ENCODE measurements around the gene EGFL7.
"Not testable (repeated sequence)": the region's sequence is repeated elsewhere in the genome, so short reads cannot be mapped to it uniquely, and the experiment has no call there.

The EGFL7 gene

DNA sequence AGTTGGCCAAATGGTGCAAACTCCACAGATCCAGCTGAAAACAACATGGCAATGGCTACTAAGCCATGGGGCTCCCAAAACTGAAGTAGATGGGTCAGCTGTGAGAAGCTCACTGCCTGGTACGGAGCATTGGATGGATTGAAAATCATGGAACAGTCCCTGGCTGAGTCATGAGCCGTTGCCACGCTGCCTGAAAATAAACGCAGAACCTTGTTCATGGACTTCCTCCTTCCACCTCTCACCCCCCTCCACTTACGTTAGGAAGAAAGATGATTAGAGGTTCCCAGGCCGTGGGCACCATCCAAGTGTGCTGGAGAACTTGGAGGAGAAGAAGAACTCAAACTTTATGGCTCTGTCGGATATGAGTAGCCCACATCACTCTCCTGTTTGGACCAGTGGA is 42.8 kb downstream of the EGFL7 start:
- DNase-seq: no peak

DNA sequence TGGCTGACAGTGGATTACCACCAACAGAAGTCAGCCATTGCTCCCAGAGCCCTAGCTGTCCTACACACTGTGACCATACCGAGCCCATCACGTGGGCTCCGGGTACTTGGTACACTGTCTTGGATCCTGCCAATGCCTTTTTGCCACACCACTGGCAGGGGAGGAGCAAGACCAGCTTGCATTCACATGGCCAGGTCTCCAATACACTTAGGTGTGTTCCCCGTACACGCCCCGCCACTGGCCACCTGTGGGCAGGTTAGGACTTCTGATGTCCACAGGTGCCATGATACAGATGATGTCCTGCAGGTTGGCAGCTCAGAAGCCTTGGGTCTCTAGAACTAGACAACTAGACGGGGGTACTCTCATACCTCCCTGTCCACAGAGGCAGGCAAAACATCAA is 44.3 kb downstream of the EGFL7 start:
- no peak for DNase-seq

DNA sequence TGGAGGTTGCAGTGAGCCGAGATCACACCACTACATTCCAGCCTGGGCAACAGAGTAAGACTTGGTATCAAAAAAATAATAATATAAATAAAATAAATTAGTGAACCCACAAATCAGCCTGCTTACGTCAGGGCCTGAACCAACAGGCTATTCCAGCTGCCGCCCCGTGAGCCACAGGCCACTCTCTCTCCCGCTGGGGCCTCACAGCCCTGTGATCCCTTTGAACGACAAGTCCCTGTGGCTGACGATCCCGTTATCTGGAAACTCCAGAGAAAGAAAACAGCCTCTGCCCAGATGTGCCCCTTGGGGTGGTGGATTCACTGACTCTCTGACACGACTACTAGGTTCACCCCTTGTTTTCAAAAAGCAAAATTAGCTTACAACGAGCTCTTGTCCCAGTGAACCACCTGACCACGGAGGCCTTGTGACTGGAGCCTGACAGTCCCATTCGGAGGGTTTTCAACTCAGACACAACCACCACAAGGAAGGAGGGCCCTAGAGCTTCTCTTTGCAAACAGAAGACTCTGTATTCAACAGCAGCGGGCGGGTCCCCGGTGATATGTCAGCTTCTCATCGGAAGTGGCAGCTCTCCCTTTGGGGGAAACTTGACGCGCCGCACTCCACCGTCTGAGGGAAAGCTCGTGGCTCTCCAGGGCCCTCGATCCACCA is 45.3 kb downstream of the EGFL7 start:
- no peak for DNase-seq

DNA sequence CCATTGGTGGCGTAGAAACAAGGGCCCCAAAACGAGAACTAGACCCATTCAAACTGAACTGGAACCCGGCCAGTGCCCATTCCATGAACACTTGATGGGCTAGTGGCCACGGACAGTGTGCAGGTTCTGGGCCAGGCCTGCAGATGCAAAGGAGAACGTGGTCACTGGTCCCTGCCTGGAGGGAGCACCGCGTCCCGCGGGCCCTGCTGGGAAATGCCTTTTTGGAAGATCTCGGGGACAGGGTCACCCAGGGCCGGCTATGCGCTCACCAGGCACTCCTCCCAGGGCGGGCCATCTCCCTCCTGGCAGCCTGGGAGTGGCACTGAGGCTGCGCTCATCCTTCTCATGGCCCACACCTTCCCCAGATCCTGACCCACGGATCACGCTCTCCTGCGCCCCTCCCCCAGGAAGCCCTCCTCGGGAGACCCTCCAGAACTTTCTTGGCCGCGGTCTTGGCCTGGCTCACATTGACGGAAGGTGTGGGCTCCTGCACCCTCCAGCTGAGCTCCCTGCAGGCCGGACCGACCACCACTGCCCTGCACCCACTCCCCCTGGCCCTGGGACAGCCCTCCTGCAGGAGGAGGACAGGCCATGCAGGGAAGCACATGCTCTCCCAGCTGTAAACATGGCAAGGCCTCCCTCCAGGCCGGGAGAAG is 46.9 kb downstream of the EGFL7 start:
- no peak for DNase-seq

DNA sequence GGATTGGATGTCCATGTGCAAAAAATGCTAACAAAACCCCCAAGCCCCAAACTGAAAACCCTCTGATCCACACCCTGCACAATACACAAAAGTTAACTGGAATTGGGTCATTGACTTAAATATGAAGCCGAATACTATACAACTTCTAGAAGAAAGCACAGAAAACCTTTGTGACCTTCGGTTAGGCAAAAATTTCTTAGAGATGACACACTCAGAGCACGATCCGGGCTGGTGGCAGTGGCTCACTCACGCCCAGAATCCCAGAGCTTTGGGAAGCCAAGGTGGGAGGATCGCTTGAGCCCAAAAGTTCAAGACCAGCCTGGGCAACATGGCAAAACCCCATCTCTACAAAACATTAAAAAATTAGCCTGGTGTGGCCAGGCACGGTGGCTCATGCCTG is 47.8 kb downstream of the EGFL7 start:
- DNase-seq: no peak

DNA sequence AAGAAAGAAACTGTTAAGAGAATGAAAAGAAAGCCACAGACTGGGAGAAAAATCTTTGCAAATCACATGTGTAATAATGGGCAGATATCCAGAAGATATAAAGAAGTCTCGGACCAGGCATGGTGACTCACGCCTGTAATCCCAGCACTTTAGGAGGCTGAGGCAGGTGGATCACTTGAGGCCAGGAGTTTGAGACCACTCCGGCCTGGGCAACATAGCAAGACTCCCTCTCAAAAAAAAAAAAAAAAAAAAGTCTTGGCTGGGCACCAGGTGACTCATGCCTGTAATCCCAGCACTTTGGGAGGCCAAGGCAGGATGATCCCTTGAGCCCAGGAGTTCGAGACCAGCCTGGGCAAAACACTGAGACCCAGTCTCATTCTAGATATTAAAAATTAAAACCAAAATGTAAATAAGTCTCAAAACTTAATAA is 48.5 kb downstream of the EGFL7 start:
- DNase-seq: not testable (repeated sequence)

DNA sequence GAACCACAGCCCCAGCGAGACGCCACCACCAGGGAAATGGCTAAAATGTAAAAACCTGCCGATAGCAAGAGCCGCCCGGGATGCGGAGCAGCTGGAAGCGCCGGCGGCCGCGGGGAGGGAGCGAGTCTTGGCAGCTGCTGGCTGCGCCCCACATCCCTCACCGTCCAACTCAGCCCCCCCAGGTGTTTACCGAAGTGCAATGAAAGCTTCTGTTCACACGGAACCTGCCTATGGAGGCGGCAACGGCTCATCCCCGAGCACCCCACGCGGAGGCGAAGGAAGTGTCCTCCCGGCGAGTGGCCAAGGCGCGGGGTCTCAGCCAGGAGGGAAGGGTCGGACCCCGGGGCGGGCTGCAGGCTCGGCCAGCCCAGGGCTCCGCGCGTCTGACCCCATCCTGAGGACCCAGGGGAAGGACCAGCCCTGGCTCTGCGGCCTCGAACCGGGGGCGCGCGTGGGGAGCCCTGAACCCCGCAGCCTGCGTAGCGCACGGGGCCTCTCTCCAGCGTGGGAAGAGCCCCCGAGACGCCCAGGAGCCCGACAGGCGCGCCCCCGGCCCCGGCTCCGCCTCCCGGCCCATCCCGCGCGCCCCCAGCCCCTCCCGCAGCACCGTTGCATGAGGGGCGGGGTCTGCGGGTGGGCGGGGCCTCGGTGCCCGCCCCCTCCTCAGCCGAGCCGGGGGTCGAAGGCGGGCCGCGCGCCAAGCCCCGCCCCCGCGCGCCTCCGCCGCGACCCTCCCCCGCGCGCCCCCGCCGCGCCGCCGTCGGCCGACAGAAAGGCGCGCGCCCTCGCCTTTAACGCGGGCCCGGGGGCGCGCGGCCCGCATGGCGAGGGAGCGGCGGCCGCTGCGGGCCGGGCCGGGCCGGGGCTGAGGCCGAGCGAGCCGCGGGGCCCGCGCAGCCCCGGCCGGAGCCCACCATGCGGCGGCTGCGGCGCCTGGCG is 49.3 kb downstream of the EGFL7 start, which contains the start of gene DIPK1B:
Gene DIPK1B (plus strand): TSS at position 822 of the 939 bp plus-strand sequence. CDS start 94 bp downstream, at position 916.
- DNase-seq: no peak

DNA sequence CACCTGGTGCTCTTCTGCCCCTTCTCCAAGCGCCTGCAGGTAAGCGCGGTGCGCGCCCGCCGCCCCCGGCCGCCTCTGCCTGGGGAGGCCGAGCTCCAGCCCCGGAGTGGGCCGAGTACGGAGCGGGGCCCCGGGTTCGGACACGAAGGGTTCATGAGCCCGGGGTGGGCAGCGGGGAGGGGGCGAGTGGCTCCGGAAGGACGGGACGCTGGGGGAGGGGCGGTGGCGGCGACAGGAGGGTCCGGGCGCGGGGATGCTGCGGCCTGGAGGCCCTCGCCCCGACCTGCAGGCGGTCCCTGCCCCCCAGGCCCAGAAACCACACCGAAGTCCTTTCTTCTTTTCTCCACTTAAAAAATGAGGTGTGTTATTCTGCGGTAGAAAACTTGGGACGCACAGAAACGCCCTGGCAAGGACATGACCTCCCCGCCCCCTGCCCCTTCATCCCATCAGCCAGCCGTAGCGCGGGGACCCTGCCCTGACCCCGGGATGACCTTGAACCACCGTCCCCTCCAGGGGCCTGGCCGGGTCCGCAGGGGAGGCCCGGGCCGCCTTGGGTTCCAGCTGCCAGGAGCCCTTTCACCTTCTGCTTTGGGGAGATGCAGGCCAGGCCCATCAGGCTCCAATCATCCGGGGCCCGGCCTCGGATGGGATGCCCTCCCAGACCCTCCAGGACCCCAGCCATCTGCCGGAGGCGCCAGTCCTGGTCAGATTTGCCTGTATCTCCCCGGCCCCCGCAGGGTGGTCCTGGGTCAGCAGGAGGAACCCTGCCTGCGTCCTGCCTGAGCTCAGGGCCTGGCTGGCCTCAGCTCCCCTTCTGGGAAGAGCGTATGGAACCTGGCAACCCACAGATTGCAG is 50.2 kb downstream of the EGFL7 start:
- no peak for DNase-seq

DNA sequence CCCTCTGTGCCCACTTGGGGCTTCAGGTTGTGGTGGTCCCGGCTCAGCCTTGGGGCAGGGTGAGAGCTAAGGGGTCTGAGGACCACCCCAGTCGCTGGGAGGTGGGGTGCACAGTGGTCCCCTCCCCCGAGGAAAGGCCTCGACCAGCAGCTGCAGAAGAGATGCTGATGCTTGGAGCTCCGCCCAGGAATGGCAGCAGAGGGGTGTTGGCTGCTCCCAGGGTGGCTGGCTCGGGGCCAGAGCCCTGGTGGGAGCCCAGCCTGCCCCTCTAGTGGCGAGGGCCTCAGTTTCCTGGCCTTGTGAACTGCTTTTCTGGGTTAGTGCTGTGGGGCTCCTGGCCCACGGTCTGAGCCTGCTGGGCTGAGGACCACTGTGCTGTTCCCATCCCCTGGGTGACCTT is 50.8 kb downstream of the EGFL7 start:
- no peak for DNase-seq

DNA sequence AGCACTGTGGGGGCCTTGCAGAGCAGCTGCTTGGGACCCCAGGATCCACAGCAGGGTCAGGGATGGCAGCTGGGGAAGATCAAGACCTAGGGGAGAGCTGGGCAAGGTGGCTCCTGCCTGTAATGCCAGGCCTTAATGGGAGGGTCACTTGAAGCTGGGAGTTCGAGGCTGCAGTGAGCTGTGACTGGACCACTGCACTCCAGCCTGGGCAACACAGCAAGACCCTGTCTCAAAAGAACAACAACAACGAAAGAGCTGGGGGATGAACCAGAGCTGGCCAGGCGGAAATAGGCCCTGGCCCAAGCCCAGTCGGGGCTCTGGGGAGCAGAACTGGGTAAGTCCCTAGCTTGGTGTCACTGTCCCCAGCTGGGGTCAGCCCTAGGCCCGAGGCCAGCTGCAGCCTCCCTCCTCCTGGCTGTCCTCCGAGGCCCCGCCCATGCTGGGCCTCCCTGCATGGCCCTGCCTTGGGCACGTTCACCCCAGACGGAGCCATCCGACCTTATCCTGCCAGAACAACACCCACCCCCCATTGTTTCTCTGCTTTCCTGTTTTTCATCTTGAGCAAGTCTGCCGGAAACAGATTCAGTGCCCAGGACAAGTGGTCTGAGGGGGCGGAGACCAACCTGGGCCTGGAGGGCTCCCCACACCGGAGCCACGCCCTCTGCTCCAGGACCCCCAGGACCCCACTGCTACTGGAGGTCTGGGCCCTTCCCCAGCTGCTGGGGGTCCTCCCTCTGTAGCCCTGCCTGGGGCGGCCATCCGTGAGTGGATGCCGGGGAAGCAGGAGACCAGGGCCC is 51.6 kb downstream of the EGFL7 start:
- DNase-seq: no peak

DNA sequence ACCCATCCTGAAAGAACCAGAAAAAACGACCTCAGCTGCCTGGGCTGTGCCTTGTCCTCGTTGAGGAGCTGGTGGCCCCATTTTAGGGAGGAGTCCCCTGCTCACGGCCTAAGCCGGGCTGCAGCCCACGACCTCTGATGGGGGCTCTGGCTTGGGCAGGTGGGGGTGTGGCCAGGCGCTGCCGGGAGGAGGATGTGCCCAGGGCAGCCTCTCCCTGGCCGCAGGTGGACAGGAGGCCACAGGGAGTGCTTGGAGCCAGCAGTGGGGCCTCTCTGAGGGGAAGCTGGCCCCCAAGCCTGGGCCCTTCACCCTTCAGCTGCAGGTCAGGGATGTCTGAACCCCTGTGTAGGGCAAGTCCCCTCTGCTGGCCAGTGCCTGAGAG is 52.2 kb downstream of the EGFL7 start:
- DNase-seq: no peak

DNA sequence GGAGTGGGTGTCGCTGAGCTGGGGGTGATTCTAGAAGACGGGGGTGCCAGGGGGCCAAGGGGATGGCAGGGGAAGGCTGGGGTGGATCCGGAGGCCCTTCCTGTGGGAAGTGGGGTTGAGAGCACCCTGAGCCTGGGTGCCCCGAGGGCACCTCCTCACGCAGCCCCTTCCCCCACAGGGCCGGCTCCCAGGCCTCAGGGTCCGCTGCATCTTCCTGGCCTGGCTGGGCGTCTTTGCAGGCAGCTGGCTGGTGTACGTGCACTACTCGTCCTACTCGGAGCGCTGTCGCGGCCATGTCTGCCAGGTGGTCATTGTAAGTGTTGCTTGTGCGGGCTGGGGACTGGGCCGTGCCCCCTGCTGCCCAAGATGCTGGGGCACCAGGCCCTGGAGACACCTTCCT is 54.7 kb downstream of the EGFL7 start:
- no peak for DNase-seq

DNA sequence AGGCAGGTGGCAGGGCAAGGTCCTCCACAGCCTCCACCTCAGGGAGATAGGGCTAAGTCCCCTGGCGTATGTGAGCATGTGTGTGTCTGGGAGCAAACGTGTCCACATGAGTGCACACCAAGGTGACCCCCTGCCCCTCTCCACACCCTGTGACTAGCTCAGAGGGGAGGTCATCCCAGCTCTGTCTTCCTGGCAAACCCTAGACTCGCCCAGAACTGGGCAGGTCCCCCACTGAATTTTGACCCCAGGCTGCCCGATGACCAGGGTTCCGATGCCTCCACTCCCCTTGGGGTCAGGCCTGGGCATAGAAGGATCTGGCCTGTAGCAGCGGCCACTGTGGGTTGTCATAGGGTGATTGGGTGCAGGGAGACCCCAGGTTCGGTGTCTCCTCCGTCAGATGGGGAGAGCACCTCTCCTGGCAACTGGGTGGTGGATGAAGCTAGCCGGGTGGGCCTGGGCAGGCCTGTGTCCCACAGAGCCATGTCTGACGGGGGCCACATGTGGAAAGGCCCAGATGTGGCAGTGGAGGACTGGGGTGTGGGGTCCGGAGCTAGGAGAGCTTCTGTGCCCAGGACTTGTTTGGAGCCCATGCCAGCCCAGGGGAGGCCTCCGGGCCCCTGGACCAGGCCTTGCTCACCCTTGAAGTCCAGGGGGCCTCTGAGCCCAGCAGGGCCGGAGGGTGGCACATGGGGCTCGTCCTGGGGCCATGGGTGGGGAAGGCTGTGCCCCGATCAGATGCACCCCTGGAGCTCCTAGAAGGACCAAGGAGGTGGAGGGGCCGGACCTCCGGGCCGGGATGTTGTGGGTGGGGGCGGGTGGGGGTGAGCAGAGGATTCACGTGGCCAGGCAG is 55.9 kb downstream of the EGFL7 start:
- DNase-seq: no peak

DNA sequence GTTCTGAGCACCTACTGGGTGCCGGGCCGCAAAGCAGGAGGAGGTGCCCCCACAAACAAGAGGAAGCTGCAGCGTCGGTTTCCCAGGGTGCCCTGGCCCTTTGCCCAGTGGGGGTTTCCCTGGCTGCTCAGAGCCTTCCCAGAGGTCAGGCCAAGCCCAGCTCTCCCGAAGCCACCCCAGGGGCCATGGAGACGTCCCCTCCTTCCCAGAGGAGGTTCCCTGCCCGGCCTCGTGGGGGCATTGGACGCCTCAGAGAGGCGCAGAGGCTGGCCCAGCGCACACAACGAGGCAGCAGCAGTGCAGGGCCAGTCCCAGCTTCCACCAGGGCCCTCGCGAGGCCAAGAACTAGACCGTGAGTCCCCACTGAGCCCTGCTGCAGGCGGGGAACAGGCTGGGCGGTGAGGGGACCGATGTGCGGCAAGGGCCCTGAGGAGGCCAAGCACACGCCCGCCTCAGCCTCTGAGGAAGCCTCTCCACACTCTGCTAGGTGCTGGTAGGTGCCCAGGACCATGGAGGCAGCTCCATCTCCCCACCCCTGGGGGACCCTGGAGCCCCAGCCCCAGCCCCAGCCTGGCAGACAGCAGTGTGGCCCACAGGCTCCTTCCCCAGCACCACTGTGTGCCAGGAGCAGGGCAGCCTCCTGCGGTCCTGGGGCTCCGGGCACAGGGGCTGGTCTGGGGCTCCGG is 56.6 kb downstream of the EGFL7 start:
- DNase-seq: no peak

DNA sequence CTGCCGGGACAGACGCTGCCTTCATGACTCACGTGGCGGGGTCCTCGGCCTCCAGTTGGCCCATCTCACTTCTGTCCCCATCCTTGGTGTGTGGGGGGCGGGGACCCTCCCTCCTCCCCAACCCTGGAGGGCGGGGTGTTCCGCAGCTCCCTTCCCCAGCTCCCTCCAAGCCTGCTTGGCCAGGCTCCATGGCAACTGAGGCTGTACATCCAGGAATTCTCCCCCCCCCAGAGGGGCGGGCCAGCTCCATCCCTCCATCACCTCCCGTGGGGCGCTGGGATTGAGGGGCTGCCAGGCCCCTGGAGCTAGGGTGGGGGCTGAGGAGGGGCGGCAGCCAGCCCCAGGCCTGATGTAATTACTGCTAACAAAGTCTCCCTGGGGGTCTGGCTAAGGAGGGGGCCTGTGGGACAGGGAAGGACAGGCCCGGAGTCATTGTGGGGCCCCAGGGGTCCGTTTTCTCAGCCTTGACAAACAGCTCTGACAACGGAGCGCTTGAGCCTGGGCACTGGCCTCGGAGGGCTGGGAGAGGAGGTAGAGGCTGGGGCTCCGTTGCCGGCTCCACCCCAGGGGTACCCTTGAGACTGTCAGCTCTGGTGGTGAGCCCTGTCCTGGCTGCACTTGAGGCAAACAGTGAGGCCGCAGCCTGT is 57.7 kb downstream of the EGFL7 start:
- no peak for DNase-seq

DNA sequence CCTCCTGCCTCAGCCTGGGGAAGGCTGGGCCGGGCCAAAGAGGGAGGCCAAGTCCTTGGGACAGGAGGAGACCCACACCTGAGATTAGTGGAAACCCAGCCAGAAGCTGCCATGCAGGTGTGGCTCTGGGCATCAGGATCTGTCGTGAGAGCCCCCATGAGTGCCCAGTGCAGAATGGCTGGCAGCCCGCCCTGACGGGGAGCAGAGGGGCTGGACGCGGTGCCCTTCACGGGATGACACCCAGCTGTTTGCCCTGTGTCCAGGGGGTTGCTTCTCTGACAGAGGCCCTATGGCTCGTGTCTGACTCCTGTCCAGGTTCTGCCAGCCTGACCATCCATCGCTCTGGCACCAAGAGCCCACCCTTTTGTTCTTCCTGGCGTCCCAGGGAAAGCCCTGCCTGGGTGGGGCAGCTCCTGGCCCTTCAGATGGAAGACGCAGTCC is 58.2 kb downstream of the EGFL7 start:
- no peak for DNase-seq

DNA sequence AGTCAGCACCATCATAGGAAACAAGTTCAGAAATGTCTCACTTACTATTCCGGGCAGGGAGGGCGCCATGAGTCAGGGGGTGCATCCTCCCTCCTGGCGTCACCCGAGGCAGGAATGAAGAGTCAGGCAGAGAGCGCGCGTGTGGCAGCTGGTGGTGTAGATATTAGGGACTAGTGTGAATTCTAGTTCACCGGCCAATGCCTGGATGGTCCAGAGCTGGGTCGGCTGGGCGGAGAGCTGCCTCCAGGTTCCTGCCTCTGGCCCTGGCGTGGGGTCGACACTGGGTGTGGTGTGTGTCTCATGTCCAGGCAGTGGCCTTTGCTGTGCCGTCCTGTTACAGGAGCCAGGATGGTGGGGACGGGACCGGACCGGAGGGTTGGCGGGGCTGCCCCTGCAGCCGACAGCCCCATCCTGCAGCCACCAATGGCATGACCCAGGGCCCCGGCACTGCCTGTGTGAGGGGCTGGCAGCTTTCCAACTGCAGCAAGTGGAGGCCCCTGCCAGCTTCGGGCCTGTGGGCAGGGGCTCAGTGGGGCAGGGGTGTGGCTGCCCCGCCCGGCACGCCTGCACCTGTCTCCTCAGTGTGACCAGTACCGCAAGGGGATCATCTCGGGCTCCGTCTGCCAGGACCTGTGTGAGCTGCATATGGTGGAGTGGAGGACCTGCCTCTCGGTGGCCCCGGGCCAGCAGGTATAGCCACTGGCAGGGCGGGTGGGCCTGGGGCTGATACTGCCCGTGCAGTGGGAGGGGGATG is 58.8 kb downstream of the EGFL7 start:
- no peak for DNase-seq

Measured in NCI-H2029 (cell line).